Mononuclear cell (primary cell): ENCODE data around the gene PIP4K2A. TPM values are rescaled to one million over a fixed set of nuclear protein-coding genes. Genes with fewer than 3 reads are reported as not detected.

ENCODE experiments used
- H3K27me3 ChIP-seq: 2 replicates; pipeline ENCODE4 v1.6.0; 2011; ENCODE audit warnings: low read length, control low read depth; ENCODE audit not compliant: insufficient read depth
- H3K4me1 ChIP-seq: 2 replicates; pipeline ENCODE4 v1.5.1; 2011; ENCODE audit warnings: mild to moderate bottlenecking, low read length, control low read depth; ENCODE audit not compliant: insufficient read depth
- H3K4me3 ChIP-seq: 2 replicates; pipeline ENCODE4 v1.5.1; 2011; ENCODE audit warnings: mild to moderate bottlenecking, low read length, moderate library complexity
- H3K9me3 ChIP-seq: 2 replicates; pipeline ENCODE4 v1.5.1; 2011; ENCODE audit warnings: low read depth, mild to moderate bottlenecking, control low read depth, low read length
- total RNA-seq: library from RNA; depleted of rRNA; stranded (reverse); fragments of >200 nt; gene quantifications from one replicate; pipeline ENCODE4 v1.2.3, GENCODE V29; 2012

Gene PIP4K2A
- total RNA-seq, 1 donor: 126 TPM

GRCh38 chr10:22673785-22674572, 40.4 kb downstream of the PIP4K2A start:
- H3K27me3 ChIP-seq: no peaks in the 10 kb centered on the region
- no peaks in the 10 kb centered on the region for H3K9me3 ChIP-seq
- peaks cover 63% of the 10 kb centered on the region for H3K4me1 ChIP-seq
- no peak overlapping the region for H3K4me3 ChIP-seq

GRCh38 chr10:22673091-22673392, 41.3 kb downstream of the PIP4K2A start:
- no peaks in the 10 kb centered on the region for H3K27me3 ChIP-seq
- H3K4me3 ChIP-seq: no peak overlapping the region
- H3K9me3 ChIP-seq: no peaks in the 10 kb centered on the region
- peaks cover 60% of the 10 kb centered on the region for H3K4me1 ChIP-seq

GRCh38 chr10:22672319-22673090, 41.9 kb downstream of the PIP4K2A start:
- Histone ChIP-seq H3K27me3 (no peaks in the 10 kb centered on the region), H3K9me3 (no peaks in the 10 kb centered on the region), H3K4me1 (peaks cover 58% of the 10 kb centered on the region), H3K4me3 (no peak overlapping the region)

- H3K4me1 ChIP-seq: peaks cover 52% of the 10 kb centered on the region
- H3K4me3 ChIP-seq: no peak overlapping the region
- H3K9me3 ChIP-seq: no peaks in the 10 kb centered on the region
Measured at GRCh38 chr10:22670788-22671187, 43.6 kb downstream of the PIP4K2A start.

DNA sequence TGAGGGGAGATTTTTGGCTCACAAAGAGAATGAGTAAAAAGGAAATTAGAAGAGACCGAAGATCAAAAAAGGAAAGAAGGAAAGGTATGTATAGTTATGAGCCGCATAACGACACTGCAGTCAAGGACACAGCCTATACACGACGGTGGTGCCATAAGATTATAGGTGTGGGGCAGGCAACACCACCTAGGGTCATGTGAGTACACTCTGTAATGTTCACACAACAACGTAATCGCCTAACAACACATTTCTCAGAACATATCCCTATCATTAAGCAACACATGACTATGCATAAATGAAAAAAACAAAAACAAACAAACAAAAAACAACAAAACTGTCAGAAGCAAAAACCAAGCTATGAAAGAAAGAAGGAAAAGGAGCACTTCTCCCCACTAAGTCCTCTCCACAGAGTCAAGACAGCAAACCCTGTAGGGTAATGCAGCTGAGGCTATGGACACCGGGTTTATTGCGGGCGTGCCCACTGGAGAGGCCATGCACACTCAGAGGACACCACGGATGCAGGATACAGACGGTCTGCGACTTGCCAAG, 45.1 kb downstream of the PIP4K2A start:
- Histone ChIP-seq H3K9me3 (no peaks in the 10 kb centered on the region), H3K4me3 (no peak overlapping the region), H3K27me3 (no peaks in the 10 kb centered on the region), H3K4me1 (peaks cover 46% of the 10 kb centered on the region)

More at GRCh38 chr10:22670788-22671187, 43.6 kb downstream of the PIP4K2A start:
- H3K27me3 ChIP-seq: no peaks in the 10 kb centered on the region

- Histone ChIP-seq H3K27me3 (no peaks in the 10 kb centered on the region), H3K4me3 (no peak overlapping the region), H3K9me3 (no peaks in the 10 kb centered on the region), H3K4me1 (peaks cover 41% of the 10 kb centered on the region)
Measured at GRCh38 chr10:22667093-22667480, 47.3 kb downstream of the PIP4K2A start.

DNA sequence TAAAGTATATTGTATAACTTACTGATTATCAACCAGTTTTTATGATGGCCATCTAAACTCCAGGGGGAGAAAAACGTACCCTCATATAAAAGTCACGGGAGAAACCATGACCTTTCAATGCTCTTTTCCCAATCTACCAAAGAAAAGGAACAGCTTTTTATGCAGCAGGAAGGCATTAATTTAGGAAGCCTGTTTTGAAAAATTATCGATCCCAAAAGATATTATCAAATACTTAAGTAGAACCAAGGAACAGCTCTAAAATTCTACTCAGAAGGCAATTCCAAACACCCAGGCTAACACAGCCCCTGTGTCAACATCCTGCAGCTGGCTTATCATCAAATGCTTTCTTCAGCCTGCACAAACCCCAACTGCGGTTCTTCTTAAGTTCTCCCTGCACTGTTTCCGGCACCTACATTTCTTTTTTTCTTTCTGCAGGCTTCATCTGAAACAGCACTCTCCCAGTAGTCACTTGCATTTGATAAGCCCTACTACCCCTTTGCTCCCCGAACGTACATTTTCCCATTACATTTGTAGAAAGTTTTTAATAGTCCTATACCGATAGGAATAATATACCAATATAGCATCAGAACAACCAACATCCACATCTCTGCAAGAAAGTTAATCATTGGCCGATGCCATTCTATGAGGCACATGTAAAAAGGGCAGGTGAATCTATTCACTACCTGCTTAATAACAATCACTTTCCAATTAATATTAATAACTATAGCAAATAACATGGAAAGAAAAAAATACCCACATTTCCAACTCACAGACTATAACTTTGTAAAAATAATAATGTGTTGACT, 47.9 kb downstream of the PIP4K2A start:
- Histone ChIP-seq H3K27me3 (no peaks in the 10 kb centered on the region), H3K9me3 (no peaks in the 10 kb centered on the region), H3K4me1 (peaks cover 40% of the 10 kb centered on the region), H3K4me3 (no peak overlapping the region)

- Histone ChIP-seq H3K9me3 (no peaks in the 10 kb centered on the region), H3K4me1 (peaks cover 39% of the 10 kb centered on the region), H3K27me3 (no peaks in the 10 kb centered on the region), H3K4me3 (no peak overlapping the region)
Measured at GRCh38 chr10:22665329-22665728, 49.0 kb downstream of the PIP4K2A start.

DNA sequence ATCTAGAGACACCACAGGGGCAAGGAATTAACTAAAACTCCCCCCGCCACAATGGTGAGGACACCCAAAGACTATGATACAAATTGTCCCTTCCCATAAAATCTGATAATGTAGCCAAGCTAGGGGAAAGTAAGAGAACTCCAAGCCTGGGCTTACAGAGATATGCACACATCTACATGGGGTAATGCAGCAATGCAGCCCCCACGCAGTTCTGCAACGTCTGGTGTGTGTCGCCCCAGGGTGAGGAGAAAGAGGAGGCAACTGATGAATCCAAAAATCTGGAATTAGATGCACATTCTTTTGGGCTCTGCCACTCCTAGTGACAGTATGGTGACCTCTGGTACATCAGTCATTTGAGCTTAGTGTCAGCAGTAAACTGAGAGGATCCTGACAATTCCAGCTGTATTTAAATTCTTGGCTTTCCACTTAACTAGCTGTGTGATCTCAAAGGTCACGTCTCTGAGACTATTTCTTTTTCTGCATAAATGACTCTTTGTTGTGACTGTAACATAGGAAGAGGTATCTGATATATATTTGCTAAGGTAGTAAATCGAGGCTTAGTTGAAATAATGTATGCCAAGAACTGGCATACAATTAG, 51.5 kb downstream of the PIP4K2A start:
- H3K27me3 ChIP-seq: no peaks in the 10 kb centered on the region
- peaks cover 46% of the 10 kb centered on the region for H3K4me1 ChIP-seq
- H3K9me3 ChIP-seq: no peaks in the 10 kb centered on the region
- H3K4me3 ChIP-seq: no peak overlapping the region

- H3K4me1 ChIP-seq: peaks cover 50% of the 10 kb centered on the region
Measured at GRCh38 chr10:22659866-22660265, 54.5 kb downstream of the PIP4K2A start.

DNA sequence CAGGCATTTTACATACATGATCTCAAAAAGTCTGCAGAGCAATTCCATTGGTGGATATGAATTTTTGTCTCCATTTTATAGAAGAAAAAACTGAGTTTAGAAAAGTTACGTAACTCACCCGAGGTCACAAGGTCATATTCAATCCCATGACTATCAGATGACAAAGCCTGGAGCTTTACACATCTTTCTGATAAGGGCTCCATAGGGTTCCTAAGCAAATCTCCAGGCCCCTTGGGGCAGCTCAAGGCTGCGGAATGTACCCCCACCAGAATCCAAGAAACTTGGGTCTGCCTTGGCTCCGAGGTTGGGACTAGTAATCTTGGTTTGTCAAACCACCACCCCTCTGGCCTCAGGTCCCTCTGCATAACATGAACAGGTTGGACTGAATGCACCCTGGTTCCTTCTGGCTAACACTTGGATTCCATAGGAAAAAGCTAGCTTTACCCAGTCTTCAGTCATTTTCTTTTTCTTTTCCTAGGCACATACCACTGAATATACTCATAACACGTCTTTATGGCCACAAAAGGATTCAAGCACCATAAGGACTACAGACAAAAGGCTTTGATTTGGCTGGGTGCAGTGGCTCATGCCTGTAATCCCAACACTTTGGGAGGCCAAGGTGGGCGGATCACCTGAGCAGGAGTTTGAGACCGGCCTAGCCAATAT, 55.5 kb downstream of the PIP4K2A start:
- no peak overlapping the region for H3K4me3 ChIP-seq
- H3K27me3 ChIP-seq: no peaks in the 10 kb centered on the region
- no peaks in the 10 kb centered on the region for H3K9me3 ChIP-seq
- peaks cover 60% of the 10 kb centered on the region for H3K4me1 ChIP-seq

More at GRCh38 chr10:22659866-22660265, 54.5 kb downstream of the PIP4K2A start:
- no peaks in the 10 kb centered on the region for H3K9me3 ChIP-seq
- H3K27me3 ChIP-seq: no peaks in the 10 kb centered on the region
- no peak overlapping the region for H3K4me3 ChIP-seq

GRCh38 chr10:22657566-22658225, 56.7 kb downstream of the PIP4K2A start:
- Histone ChIP-seq H3K9me3 (no peaks in the 10 kb centered on the region), H3K27me3 (no peaks in the 10 kb centered on the region), H3K4me1 (peaks cover 69% of the 10 kb centered on the region), H3K4me3 (no peak overlapping the region)

- Histone ChIP-seq H3K9me3 (no peaks in the 10 kb centered on the region), H3K4me3 (no peak overlapping the region), H3K27me3 (no peaks in the 10 kb centered on the region), H3K4me1 (peaks cover 69% of the 10 kb centered on the region)
Measured at GRCh38 chr10:22657024-22657423, 57.4 kb downstream of the PIP4K2A start.

GRCh38 chr10:22656036-22656435, 58.3 kb downstream of the PIP4K2A start:
- H3K4me1 ChIP-seq: peaks cover 79% of the 10 kb centered on the region
- no peaks in the 10 kb centered on the region for H3K9me3 ChIP-seq
- no peak overlapping the region for H3K4me3 ChIP-seq
- no peaks in the 10 kb centered on the region for H3K27me3 ChIP-seq
